H1 (cell line): Measurements from ENCODE around the gene MROH2B. TPM values are rescaled to one million over a fixed set of nuclear protein-coding genes. Genes with fewer than 3 reads are reported as not detected.

Experiments
- CTCF ChIA-PET: fragments of 300-600 bp; sonication (Branson Sonifier 250); formaldehyde crosslinking; loops from one replicate; lab custom pipeline; 2021; ENCODE audit not compliant: partially characterized antibody; lab: Charles Lee
- POLR2A ChIA-PET: fragments of 300-600 bp; sonication (Branson Sonifier 250); formaldehyde crosslinking; loops from one replicate; lab custom pipeline; 2021; ENCODE audit warnings: inconsistent platforms; ENCODE audit not compliant: partially characterized antibody; lab: Charles Lee
- DNase-seq, 2 experiments: peaks; one replicate each; pipeline versions ENCODE4 v3.0.0 to v3.0.0-alpha.2; 2010 to 2022; ENCODE audit warnings: low spot score in 2 of 2, low read depth in 1 of 2, mixed read lengths in 1 of 2
- FAIRE-seq: peaks from 2 replicates; lab custom pipeline; 2011; peaks lifted over from hg19 to GRCh38; lab: Jason Lieb, UNC
- H2AFZ ChIP-seq: 2 replicates; pipeline ENCODE4 v1.8.1; 2012; ENCODE audit warnings: low read length, inconsistent platforms
- H2AK5ac ChIP-seq: 2 replicates; pipeline ENCODE4 v1.6.1; 2013; ENCODE audit warnings: low read depth, low read length
- H2BK120ac ChIP-seq: replicated peaks from 2 replicates; pipeline ENCODE3; 2013; ENCODE audit warnings: low read depth, low read length, inconsistent platforms
- H2BK12ac ChIP-seq: 2 replicates; pipeline ENCODE4 v1.6.1; 2013; ENCODE audit warnings: low read depth, low read length
- H2BK15ac ChIP-seq: 2 replicates; pipeline ENCODE4 v1.6.1; 2013; ENCODE audit warnings: low read length
- H2BK20ac ChIP-seq: 2 replicates; pipeline ENCODE4 v1.6.1; 2013; ENCODE audit warnings: low read length
- H2BK5ac ChIP-seq: 2 replicates; pipeline ENCODE4 v1.6.1; 2013; ENCODE audit warnings: low read depth, low read length
- H3K14ac ChIP-seq: 2 replicates; pipeline ENCODE4 v1.6.1; 2013; ENCODE audit warnings: inconsistent platforms; ENCODE audit not compliant: insufficient read length
- H3K18ac ChIP-seq: 2 replicates; pipeline ENCODE4 v1.6.1; 2013; ENCODE audit warnings: low read length; ENCODE audit errors: extremely low read depth
- H3K23ac ChIP-seq: 2 replicates; pipeline ENCODE4 v1.6.1; 2013; ENCODE audit warnings: inconsistent platforms; ENCODE audit not compliant: insufficient read length
- H3K23me2 ChIP-seq: 2 replicates; pipeline ENCODE4 v1.6.1; 2013; ENCODE audit warnings: low read depth, low read length
- H3K27ac ChIP-seq: 2 replicates; pipeline ENCODE4 v1.6.1; 2011; ENCODE audit warnings: low read depth, low read length, inconsistent platforms
- H3K27me3 ChIP-seq, 4 experiments: replicated peaks in 1 of 4; 1 replicate in 1 of 4; 2 replicates in 3 of 4; pipeline versions ENCODE4 v1.6.1 to v1.8.1; 2011 to 2013; ENCODE audit warnings: low read length in 3 of 4, mild to moderate bottlenecking in 3 of 4, inconsistent platforms in 2 of 4, mixed read lengths in 2 of 4, moderate library complexity in 1 of 4; ENCODE audit not compliant: control insufficient read depth in 3 of 4, insufficient read depth in 3 of 4; ENCODE audit errors: extremely low read depth in 1 of 4
- H3K36me3 ChIP-seq, 4 experiments: 2 replicates each; pipeline versions ENCODE4 v1.6.1 to v1.8.1; 2011 to 2013; ENCODE audit warnings: mild to moderate bottlenecking in 4 of 4, low read length in 3 of 4, moderate library complexity in 2 of 4, control low read depth in 1 of 4, inconsistent platforms in 1 of 4; ENCODE audit not compliant: insufficient read depth in 4 of 4, control insufficient read depth in 2 of 4
- H3K4ac ChIP-seq: replicated peaks from 2 replicates; pipeline ENCODE3; 2013; ENCODE audit warnings: low read length, low read depth, mixed read lengths, inconsistent platforms; ENCODE audit not compliant: insufficient read length
- H3K4me1 ChIP-seq, 4 experiments: replicated peaks in 1 of 4; 1 replicate in 1 of 4; 2 replicates in 3 of 4; pipeline versions ENCODE4 v1.6.1 to v1.8.1; 2011 to 2013; ENCODE audit warnings: low read length in 3 of 4, inconsistent platforms in 2 of 4, mixed read lengths in 1 of 4; ENCODE audit not compliant: insufficient read depth in 4 of 4, control insufficient read depth in 3 of 4
- H3K4me2 ChIP-seq, 2 experiments: 2 replicates each; pipeline versions ENCODE4 v1.6.1 to v1.8.1; 2011 to 2013; ENCODE audit warnings: low read depth in 2 of 2, low read length in 2 of 2, control low read depth in 1 of 2, inconsistent platforms in 1 of 2, mild to moderate bottlenecking in 1 of 2; ENCODE audit not compliant: insufficient read depth in 1 of 2
- H3K4me3 ChIP-seq, 4 experiments: fragments of 200-600, 300-600 bp in 1 of 4; sonication (generic), shearing (Covaris generic), sonication (Bioruptor Twin) in 1 of 4; 2 replicates each; pipeline versions ENCODE4 v1.5.1 to v1.8.1; 2011 to 2016; ENCODE audit warnings: low read length in 4 of 4, low read depth in 3 of 4, control low read depth in 2 of 4, inconsistent platforms in 2 of 4, mild to moderate bottlenecking in 2 of 4, mixed read lengths in 1 of 4, moderate library complexity in 1 of 4; ENCODE audit not compliant: insufficient read depth in 2 of 4; ENCODE audit errors: extremely low read depth in 1 of 4
- H3K56ac ChIP-seq: replicated peaks from 2 replicates; pipeline ENCODE3; 2013; ENCODE audit warnings: low read depth, mild to moderate bottlenecking, mixed read lengths, low read length, inconsistent platforms; ENCODE audit not compliant: insufficient read length
- H3K79me1 ChIP-seq: 2 replicates; pipeline ENCODE4 v1.6.1; 2013; ENCODE audit warnings: low read depth, low read length, control low read depth
- H3K79me2 ChIP-seq, 2 experiments: 2 replicates each; pipeline versions ENCODE4 v1.6.1 to v1.8.1; 2012 to 2013; ENCODE audit warnings: low read length in 2 of 2, mild to moderate bottlenecking in 2 of 2, inconsistent platforms in 1 of 2; ENCODE audit not compliant: insufficient read depth in 2 of 2, control insufficient read depth in 1 of 2
- H3K9ac ChIP-seq, 4 experiments: replicated peaks in 1 of 4; 1 replicate in 1 of 4; 2 replicates in 3 of 4; pipeline versions ENCODE4 v1.6.1 to v1.8.1; 2011 to 2013; ENCODE audit warnings: low read depth in 3 of 4, low read length in 3 of 4, control low read depth in 2 of 4, mild to moderate bottlenecking in 2 of 4, moderate library complexity in 2 of 4, inconsistent platforms in 1 of 4; ENCODE audit errors: extremely low read depth in 1 of 4
- H3K9me3 ChIP-seq, 2 experiments: 2 replicates each; pipeline versions ENCODE4 v1.6.1 to v1.8.1; 2012 to 2013; ENCODE audit warnings: mild to moderate bottlenecking in 2 of 2, moderate library complexity in 2 of 2, control low read depth in 1 of 2, inconsistent platforms in 1 of 2, low read depth in 1 of 2, low read length in 1 of 2, mixed read lengths in 1 of 2; ENCODE audit not compliant: insufficient read depth in 2 of 2
- H4K20me1 ChIP-seq, 2 experiments: replicated peaks in 1 of 2; 2 replicates each; pipeline versions ENCODE3 to v1.8.1; 2011 to 2013; ENCODE audit warnings: inconsistent platforms in 2 of 2, low read length in 2 of 2, mild to moderate bottlenecking in 1 of 2; ENCODE audit not compliant: insufficient read depth in 2 of 2, control insufficient read depth in 1 of 2
- H4K5ac ChIP-seq: 2 replicates; pipeline ENCODE4 v1.6.1; 2013; ENCODE audit warnings: low read length, low read depth, mixed read lengths, inconsistent platforms; ENCODE audit not compliant: insufficient read length
- H4K8ac ChIP-seq: 2 replicates; pipeline ENCODE4 v1.8.0; 2013; ENCODE audit warnings: mild to moderate bottlenecking, moderate library complexity, low read length, inconsistent platforms; ENCODE audit not compliant: insufficient read depth; ENCODE audit errors: extremely low read depth
- H4K91ac ChIP-seq: replicated peaks from 2 replicates; pipeline ENCODE3; 2013; ENCODE audit warnings: low read length, mixed read lengths, inconsistent platforms; ENCODE audit not compliant: insufficient read length
- KDM1A ChIP-seq: fragments of 200-600, 300-600 bp; sonication (generic); IDR thresholded peaks from 2 replicates; pipeline ENCODE4 v1.7.1; 2016; ENCODE audit warnings: mild to moderate bottlenecking, low read length, borderline replicate concordance
- SIX5 ChIP-seq: IDR thresholded peaks from 2 replicates; pipeline ENCODE4 v1.6.1; 2011; ENCODE audit warnings: mild to moderate bottlenecking, low read depth, low read length
- WGBS, 2 experiments: shearing (Covaris generic) in 1 of 2; methylation state at CpG; one replicate each; pipeline versions ENCODE4 v1.1.6 to v1.1.7; 2013 to 2015; ENCODE audit warnings: low lambda C conversion rate in 2 of 2, mixed read lengths in 2 of 2, inconsistent platforms in 1 of 2, low coverage in 1 of 2, missing lambda C conversion rate in 1 of 2; ENCODE audit not compliant: insufficient replicate concordance in 2 of 2, insufficient coverage in 1 of 2, insufficient read length in 1 of 2; ENCODE audit errors: extremely low coverage in 1 of 2, missing lambda C conversion rate in 1 of 2; 5-methylcytosine and 5-hydroxymethylcytosine counted together
- polyA plus RNA-seq, 7 experiments: library from polyadenylated mRNA; depleted of rRNA in 3 of 7; stranded (reverse) in 5 of 7; unstranded in 2 of 7; fragments of >200 nt in 5 of 7; fragments of 200-250 nt in 2 of 7; gene quantifications; 1 replicate in 5 of 7; 2 replicates in 1 of 7; 4 replicates in 1 of 7; pipeline versions ENCODE4 v1.2.1 to v1.2.3, GENCODE V29; 2011 to 2013; ENCODE audit warnings: missing spikeins in 2 of 7, mixed read lengths in 2 of 7
- total RNA-seq: library from RNA; stranded (reverse); fragmentation: NEBNext Ultra II Directional; extraction: Animal tissue kit (Norgen Biotek cat#: 25700); gene quantifications from 2 replicates; pipeline ENCODE4 v1.2.1, GENCODE V29; 2021
- TF ChIP-seq, protein P1 (sequence below): IDR thresholded peaks from 2 replicates; pipeline ENCODE4 v1.6.1; 2011; ENCODE audit warnings: low read depth, mild to moderate bottlenecking, low read length; ENCODE audit not compliant: insufficient read depth
- TF ChIP-seq, protein P2 (sequence below): IDR thresholded peaks from 2 replicates; pipeline ENCODE4 v1.6.1; 2011; ENCODE audit warnings: low read length, improper control_type of control experiment

MROH2B gene
- total and polyA plus RNA-seq, 2 of the 8 experiments (the other 6 are each of a cell fraction or from before 2014, with no cell fraction given) = not detected

DNA sequence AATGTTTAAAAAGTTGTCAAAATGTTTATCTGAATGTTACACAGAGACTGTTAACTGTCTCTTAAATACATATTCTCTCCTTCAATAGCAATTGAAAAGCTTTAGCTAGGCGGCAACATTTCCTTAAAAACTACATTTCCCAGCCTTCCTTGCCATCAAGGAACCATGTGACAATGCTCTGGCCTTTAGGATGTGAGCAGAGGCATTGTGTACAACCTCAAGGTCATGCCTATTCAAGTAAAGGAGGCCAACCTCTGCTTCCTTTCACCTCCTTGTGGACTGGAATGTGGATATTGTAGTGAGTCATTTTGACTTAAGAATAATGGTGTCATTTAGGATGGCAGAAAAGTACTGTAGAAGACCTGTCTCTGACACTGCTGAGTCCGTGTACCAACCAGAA is 23.7 kb upstream of the MROH2B start:
- no peaks in the 10 kb centered on the region for H4K20me1 ChIP-seq
- CTCF ChIA-PET = no interaction called here
- H2AK5ac ChIP-seq = no peak overlapping the region
- POLR2A ChIA-PET = no interaction called here
- H4K5ac ChIP-seq = no peak overlapping the region
- peak overlapping the region; percentile 47; the same call in 1 of the 2 replicates for H2AFZ ChIP-seq
- H3K79me2 ChIP-seq = no peaks in the 10 kb centered on the region
- peak; percentile 59 for TF ChIP-seq SIX5
- TF ChIP-seq, protein P1, sequence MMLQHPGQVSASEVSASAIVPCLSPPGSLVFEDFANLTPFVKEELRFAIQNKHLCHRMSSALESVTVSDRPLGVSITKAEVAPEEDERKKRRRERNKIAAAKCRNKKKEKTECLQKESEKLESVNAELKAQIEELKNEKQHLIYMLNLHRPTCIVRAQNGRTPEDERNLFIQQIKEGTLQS = peak; percentile 35; the same call in 1 of the 2 replicates
- TF ChIP-seq, protein P2, sequence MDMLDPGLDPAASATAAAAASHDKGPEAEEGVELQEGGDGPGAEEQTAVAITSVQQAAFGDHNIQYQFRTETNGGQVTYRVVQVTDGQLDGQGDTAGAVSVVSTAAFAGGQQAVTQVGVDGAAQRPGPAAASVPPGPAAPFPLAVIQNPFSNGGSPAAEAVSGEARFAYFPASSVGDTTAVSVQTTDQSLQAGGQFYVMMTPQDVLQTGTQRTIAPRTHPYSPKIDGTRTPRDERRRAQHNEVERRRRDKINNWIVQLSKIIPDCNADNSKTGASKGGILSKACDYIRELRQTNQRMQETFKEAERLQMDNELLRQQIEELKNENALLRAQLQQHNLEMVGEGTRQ = peak; percentile 68
- no peak for TF ChIP-seq KDM1A
- no peak overlapping the region for H2BK12ac ChIP-seq
- H3K14ac ChIP-seq = no peak overlapping the region
- no peak overlapping the region for H3K9ac ChIP-seq
- no peak overlapping the region for H4K91ac ChIP-seq
- DNase-seq (no peak), FAIRE-seq (peak; percentile 55)
- H2BK15ac ChIP-seq = no peak overlapping the region
- H3K23ac ChIP-seq = no peak overlapping the region
- no peaks in the 10 kb centered on the region for H3K23me2 ChIP-seq
- H3K27me3 ChIP-seq = no peaks in the 10 kb centered on the region
- no peak overlapping the region for H2BK20ac ChIP-seq
- no peaks in the 10 kb centered on the region for H3K79me1 ChIP-seq
- H3K4me2 ChIP-seq = no peak overlapping the region
- H3K4me3 ChIP-seq = no peak overlapping the region
- no peak overlapping the region for H3K27ac ChIP-seq
- H3K4me1 ChIP-seq = no peaks in the 10 kb centered on the region
- no peak overlapping the region for H2BK5ac ChIP-seq
- H4K8ac ChIP-seq = no peak overlapping the region
- H3K9me3 ChIP-seq = no peaks in the 10 kb centered on the region
- H3K56ac ChIP-seq = no peak overlapping the region
- H3K18ac ChIP-seq = no peak overlapping the region
- H3K4ac ChIP-seq = no peak overlapping the region
- 90% methylated on average over 2 of the region's 2 CpGs; no CpG with 5 or more reads in 1 of the 2 experiments for WGBS, 2 experiments
- no peak overlapping the region for H2BK120ac ChIP-seq
- H3K36me3 ChIP-seq = no peaks in the 10 kb centered on the region
